ENCODE results near the gene PLD5.

PLD5 gene

DNA sequence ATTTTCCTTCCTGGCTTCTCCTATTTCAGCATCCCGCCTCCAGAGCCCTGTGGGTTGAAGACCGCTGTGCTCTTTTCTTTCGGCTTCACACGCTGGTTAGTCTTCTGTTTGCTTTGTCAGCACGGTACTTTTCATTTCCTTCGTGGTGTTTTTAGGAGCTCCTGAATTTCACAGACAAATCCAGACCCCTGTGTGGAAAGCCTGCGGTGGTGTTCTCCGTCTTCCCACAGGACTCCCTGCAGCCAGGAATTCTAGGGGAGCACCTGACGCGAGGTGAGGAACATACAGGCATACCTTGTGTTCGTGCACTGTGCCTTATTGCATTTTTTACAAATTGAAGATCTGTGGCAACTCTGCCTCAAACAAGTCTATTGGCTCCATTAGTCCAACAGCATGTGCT is 315.4 kb downstream of the PLD5 start:
- DNase-seq (ENCODE audit: insufficient read length, low spot score) = no peak
- TF ChIP-seq POLR2A (IDR thresholded peaks at IDR 0.05; ENCODE audit: low read depth, low read length) = no peak
- FAIRE-seq = no peak

DNA sequence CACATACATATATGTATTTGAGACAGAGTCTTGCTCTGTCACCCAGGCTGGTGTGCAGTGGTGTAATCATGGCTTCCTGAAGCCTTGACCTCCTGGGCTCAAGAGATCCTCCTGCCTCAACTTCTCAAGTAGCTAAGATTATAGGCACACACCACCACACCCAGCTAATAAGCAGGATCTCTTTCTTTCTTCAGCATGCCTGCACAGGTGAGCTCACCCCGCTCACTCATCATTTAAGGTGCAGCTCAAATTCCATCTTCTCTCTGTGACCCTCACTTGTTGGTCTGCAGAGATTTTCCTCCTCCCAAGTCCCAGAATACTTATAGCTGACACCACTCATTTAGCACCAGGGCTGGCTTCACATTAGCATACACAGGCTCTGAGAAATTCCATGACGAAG is 316.5 kb downstream of the PLD5 start:
- TF ChIP-seq POLR2A (IDR thresholded peaks at IDR 0.05; ENCODE audit: low read depth, low read length) = no peak
- FAIRE-seq (no peak), DNase-seq (ENCODE audit: insufficient read length, low spot score) (no peak)

DNA sequence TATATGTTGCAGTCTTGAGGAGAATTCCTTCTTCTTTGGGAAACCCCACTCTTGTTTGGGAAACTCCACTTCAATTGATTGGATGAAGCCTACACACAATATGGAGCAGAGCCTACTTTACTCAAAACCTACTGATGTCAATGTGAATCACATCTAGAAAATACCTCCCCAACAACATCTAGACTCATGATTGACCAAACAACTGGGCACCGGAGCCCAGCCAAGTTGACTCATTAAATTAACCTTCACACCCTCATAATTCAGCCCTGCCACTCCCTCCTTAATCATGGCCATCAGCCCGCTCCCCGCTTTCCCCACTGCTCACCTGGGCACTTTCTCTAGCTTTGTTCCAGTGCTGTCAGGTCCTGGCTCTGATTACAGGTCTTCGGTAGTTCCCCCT is 317.5 kb downstream of the PLD5 start:
- DNase-seq (ENCODE audit: insufficient read length, low spot score) (no peak), FAIRE-seq (no peak)
- TF ChIP-seq POLR2A (IDR thresholded peaks at IDR 0.05; ENCODE audit: low read depth, low read length) = no peak

DNA sequence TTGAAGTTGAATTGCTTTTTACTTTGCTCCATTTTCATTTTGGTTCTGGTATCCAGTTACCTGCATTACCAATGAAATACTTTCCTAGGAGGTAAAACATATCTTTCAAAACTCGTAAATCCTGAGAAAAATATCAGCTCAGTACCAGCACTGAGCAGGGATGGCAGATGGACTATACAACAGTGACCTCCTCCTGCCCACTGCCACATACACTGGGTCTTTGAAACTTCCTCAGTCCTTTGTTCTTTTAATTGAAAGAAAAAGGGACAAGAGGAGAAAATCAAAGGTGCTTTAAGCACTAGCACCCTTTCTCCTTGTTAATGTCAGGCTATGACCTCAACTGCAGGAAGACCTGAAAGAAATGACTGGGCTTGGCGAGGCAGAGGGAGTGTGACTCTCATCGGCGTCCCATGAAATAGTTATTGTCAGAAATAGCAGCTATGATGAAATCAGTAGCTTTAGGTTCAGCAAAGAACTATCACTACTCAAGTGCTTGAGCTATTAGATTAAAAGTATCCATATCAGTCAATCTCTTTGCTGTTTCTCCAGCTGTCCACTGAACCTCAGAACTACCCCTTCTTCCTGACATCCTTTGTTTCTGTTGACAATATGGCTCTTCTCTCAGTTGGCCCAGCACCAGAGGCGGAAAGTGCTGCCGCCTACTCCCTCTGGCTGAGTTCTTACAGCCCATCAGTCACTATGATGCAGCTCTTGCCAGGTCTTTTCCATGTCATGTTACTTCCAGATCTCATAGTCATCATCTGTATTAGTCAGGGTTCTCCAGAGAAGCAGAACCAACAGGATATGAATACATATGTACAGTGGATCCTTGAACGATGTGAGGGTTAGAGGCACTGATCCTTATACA is 318.6 kb downstream of the PLD5 start:
- no peak for FAIRE-seq
- no peak for TF ChIP-seq POLR2A (IDR thresholded peaks at IDR 0.05; ENCODE audit: low read depth, low read length)
- no peak for DNase-seq (ENCODE audit: insufficient read length, low spot score)

DNA sequence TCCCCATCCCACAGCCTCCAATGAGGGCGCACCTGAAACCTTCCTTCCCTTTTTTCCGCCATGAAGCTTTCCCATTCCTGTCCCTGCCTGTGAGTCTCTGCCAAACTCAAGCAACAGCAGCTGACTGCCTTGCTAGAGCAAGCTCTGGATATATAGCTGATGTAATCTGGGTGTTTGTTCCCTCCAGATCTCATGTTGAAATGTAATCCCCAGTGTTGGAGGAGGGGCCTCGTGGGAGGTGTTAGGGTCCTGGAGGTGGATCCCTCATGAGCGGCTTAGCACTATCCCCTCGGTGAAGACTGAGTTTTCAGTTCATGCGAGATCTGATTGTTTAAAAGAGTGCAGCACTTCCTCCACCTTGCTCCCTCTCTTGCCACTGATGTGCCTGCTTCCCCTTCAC is 321.2 kb downstream of the PLD5 start:
- no peak for DNase-seq (ENCODE audit: insufficient read length, low spot score)
- no peak for FAIRE-seq
- no peak for TF ChIP-seq POLR2A (IDR thresholded peaks at IDR 0.05; ENCODE audit: low read depth, low read length)

DNA sequence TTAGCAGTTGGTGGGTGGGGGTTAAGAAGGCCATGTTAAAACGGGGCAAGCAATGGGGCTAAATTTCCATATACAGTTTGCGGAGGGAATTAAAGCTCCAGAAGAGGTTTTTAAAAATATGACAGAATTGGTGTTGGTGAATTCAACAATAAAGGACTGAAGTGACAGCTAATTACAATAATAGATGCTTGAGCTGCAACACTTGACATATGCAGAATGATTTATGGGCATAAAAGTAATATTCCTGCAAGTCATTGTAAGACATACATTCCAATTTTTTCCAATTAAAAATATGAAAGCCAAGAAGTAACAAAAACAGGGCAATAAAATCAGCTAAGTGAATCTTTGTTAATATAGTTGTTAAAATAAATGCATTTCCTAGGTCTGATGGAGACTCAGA is 323.4 kb downstream of the PLD5 start:
- no peak for TF ChIP-seq POLR2A (IDR thresholded peaks at IDR 0.05; ENCODE audit: low read depth, low read length)
- FAIRE-seq (no peak), DNase-seq (ENCODE audit: insufficient read length, low spot score) (no peak)

DNA sequence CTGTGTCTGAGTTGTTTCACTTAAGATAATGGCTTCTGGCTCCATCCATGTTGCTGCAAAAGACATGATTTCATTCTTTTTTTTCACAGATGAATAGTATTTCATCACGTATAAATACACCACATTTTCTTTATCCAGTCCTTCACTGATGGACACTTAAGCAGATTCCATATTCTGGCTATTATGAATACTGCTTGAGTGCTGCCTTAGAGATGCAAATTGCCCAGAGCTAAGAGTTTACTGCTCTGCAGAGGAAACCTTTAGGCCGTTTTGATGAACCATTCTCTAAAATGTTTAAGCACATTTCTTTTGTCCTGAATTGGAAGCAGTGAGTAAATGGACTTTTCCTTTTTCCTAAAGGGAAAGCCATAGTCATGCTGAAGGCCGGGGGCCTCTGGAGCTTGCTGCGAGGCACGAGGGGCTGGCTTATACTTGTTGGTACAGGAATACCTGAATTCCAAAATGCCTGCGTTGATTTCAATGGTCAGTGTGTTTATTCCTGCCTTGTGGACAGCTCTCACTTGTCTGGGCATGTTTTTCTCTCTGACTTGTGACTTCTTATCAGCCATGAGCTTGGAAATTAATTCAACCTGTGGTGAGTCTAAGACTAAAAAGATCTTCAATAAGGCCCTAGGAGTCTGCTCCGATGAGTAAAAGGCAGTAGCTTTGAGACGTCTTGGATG is 324.6 kb downstream of the PLD5 start:
- DNase-seq (ENCODE audit: insufficient read length, low spot score) (no peak), FAIRE-seq (no peak)

DNA sequence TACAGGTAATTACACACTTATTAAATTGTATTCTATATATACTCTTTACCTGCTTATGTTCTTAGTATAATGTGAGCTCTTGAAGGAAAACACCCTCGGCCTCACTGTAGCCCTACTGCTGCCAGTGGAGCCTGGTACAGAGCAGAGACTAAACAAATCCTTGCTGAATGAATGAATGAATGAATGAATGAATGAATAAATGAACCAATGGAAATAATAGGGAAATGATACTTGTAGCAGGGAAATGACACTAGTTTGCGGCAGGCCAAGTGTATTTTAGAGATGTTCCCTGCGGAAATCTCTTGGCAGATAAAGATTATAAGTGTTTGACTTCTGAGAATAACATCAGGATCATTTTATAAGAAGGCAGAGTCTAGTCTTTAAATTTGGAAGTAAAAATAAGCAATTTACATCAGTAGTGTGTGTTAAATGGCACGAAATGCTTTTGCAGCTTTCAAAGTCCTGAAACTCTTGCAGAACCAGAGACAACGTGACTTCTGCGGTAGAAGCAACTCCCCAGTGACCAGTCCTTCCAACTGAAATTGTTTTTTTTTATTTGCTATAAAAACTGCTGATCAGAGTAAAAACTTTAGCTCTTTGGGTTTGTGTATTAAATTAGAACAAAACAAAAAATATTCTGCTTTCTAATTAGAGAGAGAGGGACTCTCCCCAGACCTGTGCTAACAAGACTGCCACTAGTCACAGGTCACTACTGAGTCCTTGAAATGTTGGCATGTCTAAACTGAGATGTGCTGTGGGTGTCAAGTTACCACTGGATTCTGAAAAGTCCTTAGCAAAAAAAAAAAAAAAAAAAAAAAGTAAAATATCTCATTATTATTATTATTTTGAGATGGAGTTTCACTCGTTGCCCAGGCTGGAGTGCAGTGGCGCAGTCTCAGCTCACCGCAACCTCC is 326.3 kb downstream of the PLD5 start:
- no peak for FAIRE-seq
- no peak for DNase-seq (ENCODE audit: insufficient read length, low spot score)
- TF ChIP-seq POLR2A (IDR thresholded peaks at IDR 0.05; ENCODE audit: low read depth, low read length) = no peak

More for the DNA sequence above, 324.6 kb downstream of the PLD5 start:
- no peak for TF ChIP-seq POLR2A (IDR thresholded peaks at IDR 0.05; ENCODE audit: low read depth, low read length)

DNA sequence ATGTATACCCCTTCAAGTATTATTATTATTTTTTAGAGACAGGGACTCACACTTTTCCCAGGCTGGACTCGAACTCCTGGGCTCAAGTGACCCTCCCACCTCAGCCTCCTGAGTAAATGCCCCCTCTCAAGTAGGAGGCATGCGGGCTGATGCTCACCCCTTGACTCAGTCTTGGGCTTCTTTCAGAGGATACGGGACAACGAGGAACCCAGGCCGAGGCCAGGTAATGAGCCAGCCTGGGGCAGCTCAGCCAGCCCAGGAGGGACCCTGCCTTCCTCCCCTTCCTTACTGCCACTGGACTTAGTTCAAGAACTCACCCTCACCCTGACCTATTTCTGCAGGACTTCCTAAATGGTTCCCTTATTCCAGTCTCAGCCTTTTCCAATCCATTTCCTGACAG is 327.6 kb downstream of the PLD5 start:
- no peak for TF ChIP-seq POLR2A (IDR thresholded peaks at IDR 0.05; ENCODE audit: low read depth, low read length)
- DNase-seq (ENCODE audit: insufficient read length, low spot score) (no peak), FAIRE-seq (no peak)

DNA sequence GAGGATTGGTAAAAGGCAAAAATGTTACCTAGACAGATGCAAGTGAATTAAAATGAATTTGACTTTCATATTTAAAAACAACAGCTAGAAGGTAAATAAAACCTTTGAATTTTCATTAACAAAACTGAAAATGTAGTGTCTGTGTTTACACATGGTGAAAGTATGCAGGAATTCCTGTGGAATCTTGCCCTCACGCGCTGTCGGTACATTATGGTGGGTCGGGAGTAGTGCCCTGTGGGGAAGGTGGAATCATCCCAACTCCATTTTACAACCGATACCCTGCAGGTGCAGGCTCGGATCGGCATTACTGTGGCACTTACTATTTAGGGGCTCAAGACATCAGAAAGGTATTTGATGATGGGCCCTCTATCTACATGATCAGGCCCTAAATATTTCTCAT is 328.4 kb downstream of the PLD5 start:
- FAIRE-seq = no peak
- no peak for TF ChIP-seq POLR2A (IDR thresholded peaks at IDR 0.05; ENCODE audit: low read depth, low read length)
- DNase-seq (ENCODE audit: insufficient read length, low spot score) = no peak

DNA sequence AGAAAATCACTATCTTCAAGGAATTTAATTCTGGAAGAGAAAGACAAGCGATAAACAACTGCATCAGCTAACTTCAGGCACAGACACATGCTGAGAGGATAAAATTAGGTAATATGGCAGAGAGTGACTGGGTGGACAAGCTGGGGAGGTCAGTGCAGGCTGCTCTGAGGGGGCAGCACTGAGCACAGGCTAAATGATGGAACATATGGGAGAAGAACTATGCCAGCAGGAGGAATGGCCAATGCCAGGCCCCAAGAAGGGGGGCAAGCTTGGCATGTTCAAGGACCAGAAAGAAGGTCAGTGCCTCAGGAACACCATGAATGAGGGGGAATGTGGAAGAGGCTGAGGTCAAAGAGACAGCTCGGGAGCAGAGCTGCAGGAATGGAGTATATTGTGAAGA is 334.9 kb downstream of the PLD5 start:
- TF ChIP-seq POLR2A (IDR thresholded peaks at IDR 0.05; ENCODE audit: low read depth, low read length) = no peak
- DNase-seq (ENCODE audit: insufficient read length, low spot score) (no peak), FAIRE-seq (no peak)

DNA sequence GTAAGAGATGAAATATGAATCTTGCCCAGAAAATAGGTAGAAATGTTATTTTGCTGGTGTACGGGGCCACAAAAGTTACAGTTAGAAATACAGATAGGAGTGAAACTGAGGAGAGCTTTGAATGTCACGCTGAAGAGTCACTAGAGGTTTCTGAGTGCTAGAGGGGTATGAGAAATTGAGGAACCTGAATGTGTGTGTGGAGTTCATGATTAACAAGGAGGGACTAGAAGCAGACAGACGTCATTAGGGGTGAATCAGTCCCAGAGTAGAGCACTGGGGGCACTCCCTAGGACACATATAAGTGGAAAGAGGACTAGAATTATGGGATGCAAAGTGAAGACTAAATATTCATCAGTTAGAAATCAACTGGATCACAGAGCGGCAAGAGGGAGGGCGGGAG is 336.7 kb downstream of the PLD5 start:
- no peak for FAIRE-seq
- DNase-seq (ENCODE audit: insufficient read length, low spot score) = no peak
- no peak for TF ChIP-seq POLR2A (IDR thresholded peaks at IDR 0.05; ENCODE audit: low read depth, low read length)

DNA sequence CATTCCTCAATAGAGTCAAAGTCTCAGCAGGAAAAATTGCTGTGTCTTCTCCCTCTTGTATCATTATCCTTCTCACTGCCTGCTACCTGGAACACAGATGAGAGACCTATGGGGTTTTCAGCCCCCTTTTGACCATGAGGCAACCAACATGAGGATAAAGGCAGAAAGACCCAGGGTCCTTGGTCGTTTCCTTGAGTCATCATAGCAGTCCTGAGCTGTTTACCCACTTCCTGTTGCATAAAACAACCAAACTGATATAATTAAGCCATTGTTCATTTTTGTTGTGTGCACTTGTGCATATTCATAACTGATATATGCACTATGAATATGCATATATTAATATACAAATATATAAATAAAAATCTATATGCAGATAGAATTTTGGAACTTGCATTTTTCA is 337.3 kb downstream of the PLD5 start:
- FAIRE-seq (no peak), DNase-seq (ENCODE audit: insufficient read length, low spot score) (no peak)
- TF ChIP-seq POLR2A (IDR thresholded peaks at IDR 0.05; ENCODE audit: low read depth, low read length) = no peak

DNA sequence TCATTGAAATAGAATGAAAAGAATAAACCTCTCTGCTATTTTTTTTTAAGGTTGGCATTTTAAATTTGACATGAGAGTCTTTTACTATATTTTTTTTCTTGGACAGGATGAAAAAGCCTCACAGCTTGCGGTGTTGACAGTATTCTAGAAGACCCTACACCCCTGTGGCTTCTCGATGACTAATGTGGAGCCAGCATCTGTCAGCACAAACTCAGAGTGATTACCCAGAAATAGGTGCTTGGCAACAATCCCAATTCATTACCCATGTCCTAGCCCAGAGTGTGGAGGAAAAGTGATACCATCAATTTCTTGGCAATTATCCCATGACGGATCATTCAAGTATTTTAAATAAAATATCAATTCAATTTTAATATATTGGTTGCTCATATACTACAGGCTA is 338.8 kb downstream of the PLD5 start:
- no peak for FAIRE-seq
- no peak for TF ChIP-seq POLR2A (IDR thresholded peaks at IDR 0.05; ENCODE audit: low read depth, low read length)
- DNase-seq (ENCODE audit: insufficient read length, low spot score) = no peak

All from H54 (cell line).